ENCODE results near the gene PKN1. TPM values are rescaled to one million over a fixed set of nuclear protein-coding genes. Genes with fewer than 3 reads are reported as not detected.

The PKN1 gene
- total and polyA plus RNA-seq, 10 of the 15 experiments (the other 5 are each of a cell fraction or from before 2014, with no cell fraction given), result 1.0 to 189 (median 52.7) TPM

- TF ChIP-seq NFYA (IDR thresholded peaks at IDR 0.05; ENCODE audit: borderline replicate concordance, low read depth, low read length) (no peak), PRDM15 (CRISPR knock-in tag; IDR thresholded peaks at IDR 0.05) (no peak), BHLHE40 (IDR thresholded peaks at IDR 0.05; ENCODE audit: borderline replicate concordance in 1 of 2, low read depth in 2 of 2, low read length in 1 of 2) (no peak), NFYB (IDR thresholded peaks at IDR 0.05; ENCODE audit: insufficient read depth, low read depth, low read length) (no peak), CUX1 (IDR thresholded peaks at IDR 0.05; ENCODE audit: insufficient replicate concordance, low read depth, low read length) (no peak), CEBPB (IDR thresholded peaks at IDR 0.05; ENCODE audit: borderline replicate concordance in 1 of 2, low read depth in 2 of 2, low read length in 2 of 2) (no peak), ZBTB33 (IDR thresholded peaks at IDR 0.05) (no peak), SUZ12 (IDR thresholded peaks at IDR 0.05; ENCODE audit: unreplicated experiment) (no peak), CREM (IDR thresholded peaks at IDR 0.05; ENCODE audit: low read depth) (no peak)
- TF ChIP-seq, protein P1, sequence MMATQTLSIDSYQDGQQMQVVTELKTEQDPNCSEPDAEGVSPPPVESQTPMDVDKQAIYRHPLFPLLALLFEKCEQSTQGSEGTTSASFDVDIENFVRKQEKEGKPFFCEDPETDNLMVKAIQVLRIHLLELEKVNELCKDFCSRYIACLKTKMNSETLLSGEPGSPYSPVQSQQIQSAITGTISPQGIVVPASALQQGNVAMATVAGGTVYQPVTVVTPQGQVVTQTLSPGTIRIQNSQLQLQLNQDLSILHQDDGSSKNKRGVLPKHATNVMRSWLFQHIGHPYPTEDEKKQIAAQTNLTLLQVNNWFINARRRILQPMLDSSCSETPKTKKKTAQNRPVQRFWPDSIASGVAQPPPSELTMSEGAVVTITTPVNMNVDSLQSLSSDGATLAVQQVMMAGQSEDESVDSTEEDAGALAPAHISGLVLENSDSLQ (IDR thresholded peaks at IDR 0.05), result no peak
Measured at GRCh38 chr19:14471436-14472187, 38.5 kb downstream of the PKN1 start (continued).

All from GM12878 (cell line).